Kidney epithelial cell (primary cell): ENCODE results near the gene SLC35F3. TPM values are rescaled to one million over a fixed set of nuclear protein-coding genes. Genes with fewer than 3 reads are reported as not detected.

Source experiments
- DNase-seq: peaks from one replicate; pipeline ENCODE4 v3.0.0-alpha.2; 2010; ENCODE audit warnings: low read depth
- H3K27me3 ChIP-seq: 2 replicates; pipeline ENCODE4 v1.6.0; 2011; ENCODE audit warnings: low read length; ENCODE audit not compliant: control insufficient read depth, insufficient read depth
- H3K36me3 ChIP-seq: 2 replicates; pipeline ENCODE4 v1.5.1; 2011; ENCODE audit warnings: low read length; ENCODE audit not compliant: control insufficient read depth, insufficient read depth
- H3K4me3 ChIP-seq: 2 replicates; pipeline ENCODE4 v1.5.1; 2011; ENCODE audit warnings: low read depth, mild to moderate bottlenecking, control low read depth, low read length
- CTCF ChIP-seq: IDR thresholded peaks from 2 replicates; pipeline ENCODE4 v1.5.1; 2011; ENCODE audit warnings: mild to moderate bottlenecking, moderate library complexity, low read length, control low read depth, inconsistent platforms; ENCODE audit not compliant: insufficient read depth, poor library complexity, severe bottlenecking
- total RNA-seq: library from RNA; depleted of rRNA; stranded (reverse); fragments of >200 nt; gene quantifications from 2 replicates; pipeline ENCODE4 v1.2.3, GENCODE V29; 2015

Gene SLC35F3
- total RNA-seq, 1 donor from 2014 or later: 1.1 TPM

- Histone ChIP-seq H3K36me3 (no peaks in the 10 kb centered on the region), H3K4me3 (no peak overlapping the region), H3K27me3 (no peaks in the 10 kb centered on the region)
- TF ChIP-seq CTCF: no peak
- DNase-seq: no peak
Observed at GRCh38 chr1:234069760-234070159, 165.3 kb downstream of the SLC35F3 start.

GRCh38 chr1:234072793-234073192 is 168.3 kb downstream of the SLC35F3 start:
- Histone ChIP-seq H3K27me3 (no peaks in the 10 kb centered on the region), H3K36me3 (no peaks in the 10 kb centered on the region), H3K4me3 (no peak overlapping the region)
- no peak for TF ChIP-seq CTCF
- no peak for DNase-seq

DNA sequence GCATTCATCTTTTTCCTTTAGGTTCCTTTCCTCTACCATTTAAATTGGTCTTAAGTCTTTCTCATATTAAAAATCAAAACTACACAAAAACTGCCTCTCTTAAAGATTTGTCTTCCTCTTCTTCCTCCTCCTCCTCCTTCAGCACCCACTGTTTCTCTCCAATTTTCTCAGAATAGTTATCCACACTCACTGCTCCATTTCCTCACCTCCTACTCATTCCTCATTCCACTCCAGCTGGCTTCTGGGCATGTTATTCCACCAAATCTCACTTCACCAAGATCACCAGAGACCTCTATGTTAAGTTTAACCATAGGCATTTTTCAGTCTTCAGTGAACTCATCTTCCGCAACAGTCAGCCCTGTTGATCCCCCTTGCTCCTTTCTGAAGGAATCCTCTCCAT is 173.7 kb downstream of the SLC35F3 start:
- no peaks in the 10 kb centered on the region for H3K36me3 ChIP-seq
- DNase-seq: no peak
- no peak overlapping the region for H3K4me3 ChIP-seq
- TF ChIP-seq CTCF: no peak
- no peaks in the 10 kb centered on the region for H3K27me3 ChIP-seq

DNA sequence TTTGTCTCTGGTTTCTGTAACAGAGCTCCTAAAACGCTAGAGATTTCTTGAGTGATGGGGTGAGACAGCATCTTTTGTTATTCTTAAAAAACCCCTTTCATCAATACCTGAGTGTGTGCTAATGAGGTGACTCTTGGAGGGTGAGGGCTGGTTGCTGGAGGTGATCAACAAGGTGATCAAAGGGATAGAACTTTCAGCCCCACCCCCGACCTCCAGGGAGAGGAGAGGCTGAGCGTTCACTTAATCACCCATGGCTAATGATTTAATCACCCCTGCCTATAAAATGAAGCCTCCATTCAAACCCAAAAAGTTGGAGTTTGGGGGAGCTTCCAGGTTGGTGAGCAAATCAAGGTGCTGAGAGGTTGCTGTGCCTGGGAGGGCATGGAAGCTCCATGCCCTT is 175.4 kb downstream of the SLC35F3 start:
- DNase-seq: no peak
- no peaks in the 10 kb centered on the region for H3K36me3 ChIP-seq
- H3K27me3 ChIP-seq: no peaks in the 10 kb centered on the region
- H3K4me3 ChIP-seq: no peak overlapping the region
- TF ChIP-seq CTCF: no peak

GRCh38 chr1:234083460-234083859 is 179.0 kb downstream of the SLC35F3 start:
- no peak for DNase-seq
- Histone ChIP-seq H3K27me3 (no peaks in the 10 kb centered on the region), H3K36me3 (no peaks in the 10 kb centered on the region), H3K4me3 (no peak overlapping the region)
- no peak for TF ChIP-seq CTCF

DNA sequence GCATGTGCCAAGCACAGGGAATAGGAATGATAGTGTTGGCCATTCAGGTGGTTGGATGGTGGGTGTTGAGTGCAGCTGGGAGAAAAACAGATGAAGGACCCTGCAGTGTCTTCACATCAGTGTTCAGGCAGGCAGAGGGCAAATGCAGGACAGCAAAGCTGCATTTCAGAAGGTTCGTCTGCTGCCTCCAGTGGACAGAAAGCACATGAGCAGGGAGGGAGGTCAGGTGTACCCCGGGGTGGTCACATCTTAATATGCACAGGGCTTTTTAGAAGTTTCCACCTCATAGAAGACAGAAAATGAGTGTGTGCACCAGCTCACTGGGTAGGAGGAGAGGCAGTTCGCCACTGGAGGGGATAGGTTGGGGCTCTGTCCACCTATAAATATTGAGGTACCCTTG is 184.9 kb downstream of the SLC35F3 start:
- Histone ChIP-seq H3K27me3 (no peaks in the 10 kb centered on the region), H3K4me3 (no peak overlapping the region), H3K36me3 (no peaks in the 10 kb centered on the region)
- no peak for TF ChIP-seq CTCF
- DNase-seq: no peak
